Panc1 (cell line): Measurements from ENCODE around the gene ATRNL1. TPM values are rescaled to one million over a fixed set of nuclear protein-coding genes. Genes with fewer than 3 reads are reported as not detected.

Experiments
- ATAC-seq: fragments of 200-7000 bp; cut with Tn5 transposase; 2 replicates; pipeline ENCODE4 v1.9.1; 2020; ENCODE audit warnings: mild to moderate bottlenecking, moderate library complexity
- Bru-seq: library from RNA; stranded (reverse); fragments of 400-500 nt; gene quantifications from one replicate; lab custom pipeline; 2021; lab: Mats Ljungman, UMichigan
- BruChase-seq, 2 experiments: library from RNA; stranded (reverse); fragments of 400-500 nt; gene quantifications; one replicate each; lab custom pipeline; 2021; lab: Mats Ljungman, UMichigan
- BruUV-seq: library from RNA; stranded (reverse); fragments of 400-500 nt; replicated peaks from 2 replicates; lab custom pipeline; 2021; lab: Mats Ljungman, UMichigan
- CTCF ChIA-PET: fragments of 300-600 bp; sonication (Branson Sonifier 250); formaldehyde crosslinking; loops from one replicate; lab custom pipeline; 2022; ENCODE audit warnings: antibody characterized with exemption; lab: Charles Lee
- POLR2A ChIA-PET: fragments of 300-600 bp; sonication (Branson Sonifier 250); formaldehyde crosslinking; loops from one replicate; lab custom pipeline; 2022; ENCODE audit warnings: antibody characterized with exemption; lab: Charles Lee
- DNase-seq: peaks from one replicate; pipeline ENCODE4 v3.0.0-alpha.2; 2010; ENCODE audit warnings: low read depth, low spot score
- H3K27ac ChIP-seq: 2 replicates; pipeline ENCODE4 v1.5.1; 2011; ENCODE audit warnings: mild to moderate bottlenecking, low read length, inconsistent platforms
- H3K27me3 ChIP-seq: fragments of 200-500 bp; sonication (Bioruptor generic); 2 replicates; pipeline ENCODE4 v1.6.0; 2014; ENCODE audit warnings: low read length, inconsistent platforms; ENCODE audit not compliant: control insufficient read depth, insufficient read depth
- H3K36me3 ChIP-seq: fragments of 200-500 bp; sonication (Bioruptor generic); 2 replicates; pipeline ENCODE4 v1.5.1; 2014; ENCODE audit warnings: inconsistent platforms, mild to moderate bottlenecking, low read length, moderate library complexity; ENCODE audit not compliant: control insufficient read depth, insufficient read depth
- H3K4me1 ChIP-seq: 2 replicates; pipeline ENCODE4 v1.5.1; 2011; ENCODE audit warnings: inconsistent platforms, mild to moderate bottlenecking, low read length, moderate library complexity; ENCODE audit not compliant: control insufficient read depth, insufficient read depth
- H3K4me3 ChIP-seq, 2 experiments: 2 replicates each; pipeline ENCODE4 v1.5.1; 2011 to 2012; ENCODE audit warnings: low read depth in 2 of 2, low read length in 2 of 2, mild to moderate bottlenecking in 2 of 2, inconsistent platforms in 1 of 2, moderate library complexity in 1 of 2
- H3K9me3 ChIP-seq: fragments of 200-500 bp; sonication (Bioruptor generic); 2 replicates; pipeline ENCODE4 v1.5.1; 2014; ENCODE audit warnings: low read depth, mild to moderate bottlenecking, inconsistent platforms, low read length, moderate library complexity; ENCODE audit not compliant: control insufficient read depth, insufficient read depth
- POLR2AphosphoS5 ChIP-seq: IDR thresholded peaks from 2 replicates; pipeline ENCODE4 v1.6.1; 2012; ENCODE audit warnings: mild to moderate bottlenecking, low read depth, low read length, moderate library complexity
- SIN3A ChIP-seq: IDR thresholded peaks from 2 replicates; pipeline ENCODE4 v1.6.1; 2012; ENCODE audit warnings: low read depth, mild to moderate bottlenecking, low read length, moderate library complexity, borderline replicate concordance; ENCODE audit not compliant: insufficient read depth
- TCF7L2 ChIP-seq: IDR thresholded peaks from 2 replicates; pipeline ENCODE4 v1.6.1; 2011; ENCODE audit warnings: mild to moderate bottlenecking, low read depth, low read length, inconsistent platforms
- in situ Hi-C: cut with HindIII; loops from 2 replicates; pipeline ENCODE4 v1.10.0; 2016; ENCODE audit warnings: low sequenced_read_pairs, low pct_unique_long_range_greater_than_20kb
- intact Hi-C: fragments of 100-400 bp; cut with micrococcal nuclease; formaldehyde crosslinking; loops from one replicate; pipeline ENCODE4 v1.10.0; 2022; ENCODE audit not compliant: unreplicated experiment
- long read RNA-seq: library from polyadenylated mRNA; unstranded; transcript quantifications from one replicate; pipeline ENCODE4 v2.0.0, GENCODE V29; 2021; ENCODE audit not compliant: unreplicated experiment
- polyA plus RNA-seq: library from polyadenylated mRNA; unstranded; fragments of >200 nt; gene quantifications from one replicate; pipeline ENCODE4 v1.2.1, GENCODE V29; 2012; ENCODE audit warnings: missing spikeins; ENCODE audit not compliant: insufficient read length
- total RNA-seq: library from RNA; stranded (reverse); gene quantifications from one replicate; pipeline ENCODE4 v1.2.1, GENCODE V29; 2021; ENCODE audit not compliant: unreplicated experiment
- TF ChIP-seq, protein P1 (sequence below): fragments of 450-650 bp; IDR thresholded peaks from 2 replicates; pipeline ENCODE4 v1.5.1; 2017; ENCODE audit warnings: mild to moderate bottlenecking
- TF ChIP-seq, protein P2 (sequence below), 2 experiments: IDR thresholded peaks; 2 replicates each; pipeline ENCODE4 v1.6.1; 2011 to 2012; ENCODE audit warnings: low read depth in 2 of 2, control low read depth in 1 of 2, low read length in 1 of 2, mild to moderate bottlenecking in 1 of 2, moderate library complexity in 1 of 2; ENCODE audit not compliant: insufficient read depth in 1 of 2

ATRNL1 gene, protein sequence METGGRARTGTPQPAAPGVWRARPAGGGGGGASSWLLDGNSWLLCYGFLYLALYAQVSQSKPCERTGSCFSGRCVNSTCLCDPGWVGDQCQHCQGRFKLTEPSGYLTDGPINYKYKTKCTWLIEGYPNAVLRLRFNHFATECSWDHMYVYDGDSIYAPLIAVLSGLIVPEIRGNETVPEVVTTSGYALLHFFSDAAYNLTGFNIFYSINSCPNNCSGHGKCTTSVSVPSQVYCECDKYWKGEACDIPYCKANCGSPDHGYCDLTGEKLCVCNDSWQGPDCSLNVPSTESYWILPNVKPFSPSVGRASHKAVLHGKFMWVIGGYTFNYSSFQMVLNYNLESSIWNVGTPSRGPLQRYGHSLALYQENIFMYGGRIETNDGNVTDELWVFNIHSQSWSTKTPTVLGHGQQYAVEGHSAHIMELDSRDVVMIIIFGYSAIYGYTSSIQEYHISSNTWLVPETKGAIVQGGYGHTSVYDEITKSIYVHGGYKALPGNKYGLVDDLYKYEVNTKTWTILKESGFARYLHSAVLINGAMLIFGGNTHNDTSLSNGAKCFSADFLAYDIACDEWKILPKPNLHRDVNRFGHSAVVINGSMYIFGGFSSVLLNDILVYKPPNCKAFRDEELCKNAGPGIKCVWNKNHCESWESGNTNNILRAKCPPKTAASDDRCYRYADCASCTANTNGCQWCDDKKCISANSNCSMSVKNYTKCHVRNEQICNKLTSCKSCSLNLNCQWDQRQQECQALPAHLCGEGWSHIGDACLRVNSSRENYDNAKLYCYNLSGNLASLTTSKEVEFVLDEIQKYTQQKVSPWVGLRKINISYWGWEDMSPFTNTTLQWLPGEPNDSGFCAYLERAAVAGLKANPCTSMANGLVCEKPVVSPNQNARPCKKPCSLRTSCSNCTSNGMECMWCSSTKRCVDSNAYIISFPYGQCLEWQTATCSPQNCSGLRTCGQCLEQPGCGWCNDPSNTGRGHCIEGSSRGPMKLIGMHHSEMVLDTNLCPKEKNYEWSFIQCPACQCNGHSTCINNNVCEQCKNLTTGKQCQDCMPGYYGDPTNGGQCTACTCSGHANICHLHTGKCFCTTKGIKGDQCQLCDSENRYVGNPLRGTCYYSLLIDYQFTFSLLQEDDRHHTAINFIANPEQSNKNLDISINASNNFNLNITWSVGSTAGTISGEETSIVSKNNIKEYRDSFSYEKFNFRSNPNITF (N-terminal part only)
- 17.1 TPM for total RNA-seq
- 3.7 TPM for polyA plus RNA-seq
- Bru-seq, nascent RNA = percentile 58 among the genes with signal in this experiment
- BruChase-seq, experiment 1, labeled RNA remaining after a 2-hour chase = percentile 52 among the genes with signal in this experiment
- BruChase-seq, experiment 2, labeled RNA remaining after a 6-hour chase = percentile 45 among the genes with signal in this experiment
- long read RNA-seq, full-length matches to known transcripts = 7 of 12 reads
- long read RNA-seq, partial matches to known transcripts = 1 of 12 reads
- long read RNA-seq, other reads (novel, unspliced or antisense) = 4 of 12 reads

DNA sequence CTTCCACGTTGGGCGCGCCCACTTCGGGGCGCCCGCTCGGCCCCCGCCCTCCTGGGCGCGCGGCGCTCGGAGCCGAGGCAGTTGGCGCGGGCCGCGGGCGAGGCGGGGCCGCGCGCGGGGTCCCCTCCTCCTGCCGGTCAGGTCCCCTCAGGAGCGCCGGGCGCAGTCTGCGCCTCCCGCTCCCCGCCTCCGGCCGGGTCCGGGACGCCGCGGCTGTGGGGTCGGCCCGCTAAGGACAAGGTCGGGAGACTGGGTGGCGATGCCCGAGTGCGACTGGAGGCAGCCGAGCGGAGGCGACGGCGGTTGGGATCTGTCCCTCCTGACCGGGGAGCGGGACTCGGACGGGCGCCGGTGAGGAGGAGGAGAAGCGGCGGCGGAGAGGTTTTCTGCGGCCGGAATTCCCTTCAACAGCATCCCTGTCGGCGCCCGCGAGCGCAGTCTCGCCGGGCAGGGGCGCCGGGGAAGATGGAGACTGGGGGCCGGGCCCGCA is at the start of gene ATRNL1:
ATRNL1 (plus strand) TSS at position 80 of the 490 bp plus-strand sequence; CDS start at position 466, 386 bp downstream.
- in situ Hi-C loops = no loop called here
- BruUV-seq = no TSS peak
- ChIA-PET CTCF (no interaction called here), POLR2A (no interaction called here)
- Histone ChIP-seq H3K9me3 (no peaks in the 10 kb centered on the region), H3K36me3 (no peaks in the 10 kb centered on the region), H3K27me3 (peaks cover 26% of the 10 kb centered on the region), H3K27ac (peak within 1 kb of the TSS; percentile 60; the same call in 1 of the 2 replicates), H3K4me3 (peak within 1 kb of the TSS; percentile 65 to 72), H3K4me1 (peaks cover 10% of the 10 kb centered on the region; the same call in 1 of the 2 replicates)
- DNase-seq = no peak
- TF ChIP-seq SIN3A (peak; percentile 78; the same call in 1 of the 2 replicates), TCF7L2 (no peak)
- intact Hi-C loops = no loop called here
- peak; percentile 93 for ATAC-seq

DNA sequence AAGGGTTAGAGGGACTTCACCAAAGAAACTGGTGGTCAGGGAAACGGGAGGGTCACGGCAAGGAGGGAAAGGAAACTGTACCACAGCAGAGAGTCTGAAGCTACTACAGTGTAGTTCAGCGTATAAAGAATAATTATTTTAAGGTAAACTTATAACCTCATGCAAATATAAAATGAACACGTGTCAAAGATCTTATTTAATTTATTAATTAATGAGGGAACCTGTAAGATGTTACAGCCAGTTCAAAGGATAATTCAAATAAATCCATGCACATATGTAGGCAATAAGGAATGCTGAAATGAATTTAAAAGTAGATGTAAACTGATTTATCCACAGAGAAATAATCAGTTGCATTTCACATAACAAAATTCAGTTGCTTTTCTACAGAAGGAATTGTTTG is 49.4 kb upstream of the ATRNL1 start:
- intact Hi-C loops (no loop called here), in situ Hi-C loops (no loop called here)
- ChIA-PET POLR2A (no interaction called here), CTCF (no interaction called here)
- TF ChIP-seq TCF7L2 = no peak
- TF ChIP-seq, protein P1, sequence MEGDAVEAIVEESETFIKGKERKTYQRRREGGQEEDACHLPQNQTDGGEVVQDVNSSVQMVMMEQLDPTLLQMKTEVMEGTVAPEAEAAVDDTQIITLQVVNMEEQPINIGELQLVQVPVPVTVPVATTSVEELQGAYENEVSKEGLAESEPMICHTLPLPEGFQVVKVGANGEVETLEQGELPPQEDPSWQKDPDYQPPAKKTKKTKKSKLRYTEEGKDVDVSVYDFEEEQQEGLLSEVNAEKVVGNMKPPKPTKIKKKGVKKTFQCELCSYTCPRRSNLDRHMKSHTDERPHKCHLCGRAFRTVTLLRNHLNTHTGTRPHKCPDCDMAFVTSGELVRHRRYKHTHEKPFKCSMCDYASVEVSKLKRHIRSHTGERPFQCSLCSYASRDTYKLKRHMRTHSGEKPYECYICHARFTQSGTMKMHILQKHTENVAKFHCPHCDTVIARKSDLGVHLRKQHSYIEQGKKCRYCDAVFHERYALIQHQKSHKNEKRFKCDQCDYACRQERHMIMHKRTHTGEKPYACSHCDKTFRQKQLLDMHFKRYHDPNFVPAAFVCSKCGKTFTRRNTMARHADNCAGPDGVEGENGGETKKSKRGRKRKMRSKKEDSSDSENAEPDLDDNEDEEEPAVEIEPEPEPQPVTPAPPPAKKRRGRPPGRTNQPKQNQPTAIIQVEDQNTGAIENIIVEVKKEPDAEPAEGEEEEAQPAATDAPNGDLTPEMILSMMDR = no peak
- no peak for TF ChIP-seq SIN3A
- TF ChIP-seq, protein P2, sequence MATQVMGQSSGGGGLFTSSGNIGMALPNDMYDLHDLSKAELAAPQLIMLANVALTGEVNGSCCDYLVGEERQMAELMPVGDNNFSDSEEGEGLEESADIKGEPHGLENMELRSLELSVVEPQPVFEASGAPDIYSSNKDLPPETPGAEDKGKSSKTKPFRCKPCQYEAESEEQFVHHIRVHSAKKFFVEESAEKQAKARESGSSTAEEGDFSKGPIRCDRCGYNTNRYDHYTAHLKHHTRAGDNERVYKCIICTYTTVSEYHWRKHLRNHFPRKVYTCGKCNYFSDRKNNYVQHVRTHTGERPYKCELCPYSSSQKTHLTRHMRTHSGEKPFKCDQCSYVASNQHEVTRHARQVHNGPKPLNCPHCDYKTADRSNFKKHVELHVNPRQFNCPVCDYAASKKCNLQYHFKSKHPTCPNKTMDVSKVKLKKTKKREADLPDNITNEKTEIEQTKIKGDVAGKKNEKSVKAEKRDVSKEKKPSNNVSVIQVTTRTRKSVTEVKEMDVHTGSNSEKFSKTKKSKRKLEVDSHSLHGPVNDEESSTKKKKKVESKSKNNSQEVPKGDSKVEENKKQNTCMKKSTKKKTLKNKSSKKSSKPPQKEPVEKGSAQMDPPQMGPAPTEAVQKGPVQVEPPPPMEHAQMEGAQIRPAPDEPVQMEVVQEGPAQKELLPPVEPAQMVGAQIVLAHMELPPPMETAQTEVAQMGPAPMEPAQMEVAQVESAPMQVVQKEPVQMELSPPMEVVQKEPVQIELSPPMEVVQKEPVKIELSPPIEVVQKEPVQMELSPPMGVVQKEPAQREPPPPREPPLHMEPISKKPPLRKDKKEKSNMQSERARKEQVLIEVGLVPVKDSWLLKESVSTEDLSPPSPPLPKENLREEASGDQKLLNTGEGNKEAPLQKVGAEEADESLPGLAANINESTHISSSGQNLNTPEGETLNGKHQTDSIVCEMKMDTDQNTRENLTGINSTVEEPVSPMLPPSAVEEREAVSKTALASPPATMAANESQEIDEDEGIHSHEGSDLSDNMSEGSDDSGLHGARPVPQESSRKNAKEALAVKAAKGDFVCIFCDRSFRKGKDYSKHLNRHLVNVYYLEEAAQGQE (IDR thresholded peaks at IDR 0.05; ENCODE audit: insufficient read depth in 1 of 2, low read depth in 2 of 2, low read length in 1 of 2) = no peak
- TF ChIP-seq POLR2AphosphoS5 = no peak
- H3K4me3 ChIP-seq = no peak overlapping the region
- H3K9me3 ChIP-seq = no peaks in the 10 kb centered on the region
- no peaks in the 10 kb centered on the region for H3K36me3 ChIP-seq
- H3K27me3 ChIP-seq = peaks cover 12% of the 10 kb centered on the region; the same call in 1 of the 2 replicates
- no peak overlapping the region for H3K27ac ChIP-seq
- DNase-seq (no peak), ATAC-seq (no peak)
- no peaks in the 10 kb centered on the region for H3K4me1 ChIP-seq
- no TSS peak for BruUV-seq
